ENCODE data around the gene PTPRD. TPM values are rescaled to one million over a fixed set of nuclear protein-coding genes. Genes with fewer than 3 reads are reported as not detected.

The PTPRD gene
- total RNA-seq, 1 experiment from 2014 or later: not detected

DNA sequence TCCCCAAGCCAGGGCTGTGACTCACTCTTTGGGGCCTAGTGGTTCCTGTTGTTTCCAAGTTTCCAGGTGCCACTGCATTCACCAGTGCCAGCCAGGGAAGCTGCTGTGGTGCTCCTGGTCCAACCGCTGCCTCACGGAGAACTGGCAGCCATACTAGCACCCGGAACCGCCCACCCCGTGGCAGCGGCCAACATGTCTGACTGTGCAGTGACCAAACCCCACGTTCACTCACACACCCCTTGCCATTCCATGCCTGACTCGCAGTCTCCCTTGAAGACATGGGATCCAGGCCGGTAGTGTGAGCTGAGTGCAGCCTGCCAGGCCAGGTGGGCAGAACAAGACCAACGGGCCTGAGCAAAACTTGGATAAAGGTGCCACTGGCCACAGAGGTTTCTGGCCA lies 1968.2 kb downstream of the PTPRD start:
- no peak overlapping the region for H3K27ac ChIP-seq (ENCODE audit: low read depth, low read length, poor library complexity, severe bottlenecking)
- BruUV-seq (replicated peaks): no TSS peak
- POLR2A ChIA-PET (ENCODE audit: low non-redundant PET): no interaction called here
- H3K9me3 ChIP-seq (ENCODE audit: low read depth, low read length, poor library complexity, severe bottlenecking): no peaks in the 10 kb centered on the region
- H3K27me3 ChIP-seq (replicated peaks; ENCODE audit: insufficient read depth, low read depth, low read length, poor library complexity): peaks cover 11% of the 10 kb centered on the region
- intact Hi-C loops (cut with micrococcal nuclease; ENCODE audit: unreplicated experiment): no loop called here
- H3K4me3 ChIP-seq (ENCODE audit: low read depth, low read length, poor library complexity, severe bottlenecking): no peak overlapping the region
- CTCF ChIA-PET: no interaction called here
- no peaks in the 10 kb centered on the region for H3K4me1 ChIP-seq (ENCODE audit: insufficient read depth, low read length, poor library complexity, severe bottlenecking)
- TF ChIP-seq, protein P1, sequence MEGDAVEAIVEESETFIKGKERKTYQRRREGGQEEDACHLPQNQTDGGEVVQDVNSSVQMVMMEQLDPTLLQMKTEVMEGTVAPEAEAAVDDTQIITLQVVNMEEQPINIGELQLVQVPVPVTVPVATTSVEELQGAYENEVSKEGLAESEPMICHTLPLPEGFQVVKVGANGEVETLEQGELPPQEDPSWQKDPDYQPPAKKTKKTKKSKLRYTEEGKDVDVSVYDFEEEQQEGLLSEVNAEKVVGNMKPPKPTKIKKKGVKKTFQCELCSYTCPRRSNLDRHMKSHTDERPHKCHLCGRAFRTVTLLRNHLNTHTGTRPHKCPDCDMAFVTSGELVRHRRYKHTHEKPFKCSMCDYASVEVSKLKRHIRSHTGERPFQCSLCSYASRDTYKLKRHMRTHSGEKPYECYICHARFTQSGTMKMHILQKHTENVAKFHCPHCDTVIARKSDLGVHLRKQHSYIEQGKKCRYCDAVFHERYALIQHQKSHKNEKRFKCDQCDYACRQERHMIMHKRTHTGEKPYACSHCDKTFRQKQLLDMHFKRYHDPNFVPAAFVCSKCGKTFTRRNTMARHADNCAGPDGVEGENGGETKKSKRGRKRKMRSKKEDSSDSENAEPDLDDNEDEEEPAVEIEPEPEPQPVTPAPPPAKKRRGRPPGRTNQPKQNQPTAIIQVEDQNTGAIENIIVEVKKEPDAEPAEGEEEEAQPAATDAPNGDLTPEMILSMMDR (conservative IDR thresholded peaks at IDR 0.05; ENCODE audit: low read depth, low read length): no peak
- TF ChIP-seq EZH2 (IDR thresholded peaks at IDR 0.05; ENCODE audit: borderline replicate concordance, low read depth, low read length, poor library complexity, severe bottlenecking): no peak
- no peaks in the 10 kb centered on the region for H3K36me3 ChIP-seq (ENCODE audit: insufficient read depth, low read length, poor library complexity, severe bottlenecking)
- no peak for DNase-seq (ENCODE audit: low spot score)

DNA sequence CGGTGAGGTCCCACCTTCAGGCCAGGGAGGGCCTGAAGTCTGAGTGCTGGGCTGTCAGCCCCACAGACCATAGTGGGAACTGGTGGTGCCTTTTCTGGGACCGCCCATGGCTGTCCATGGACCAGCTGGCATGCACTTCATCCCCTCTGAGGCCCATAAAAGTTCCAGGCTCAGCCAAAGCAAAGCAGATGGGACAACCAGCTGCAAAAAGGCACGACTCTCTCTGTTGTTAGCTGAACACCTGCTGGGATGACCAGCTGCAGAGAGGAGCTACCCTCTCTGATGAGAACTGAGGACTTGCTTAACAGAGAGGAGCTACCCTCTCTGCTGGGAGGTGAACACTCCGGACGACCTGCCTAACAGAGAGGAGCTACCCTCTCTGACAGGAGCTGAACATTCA lies 1968.9 kb downstream of the PTPRD start:
- intact Hi-C loops (cut with micrococcal nuclease; ENCODE audit: unreplicated experiment): no loop called here
- CTCF ChIA-PET: no interaction called here

DNA sequence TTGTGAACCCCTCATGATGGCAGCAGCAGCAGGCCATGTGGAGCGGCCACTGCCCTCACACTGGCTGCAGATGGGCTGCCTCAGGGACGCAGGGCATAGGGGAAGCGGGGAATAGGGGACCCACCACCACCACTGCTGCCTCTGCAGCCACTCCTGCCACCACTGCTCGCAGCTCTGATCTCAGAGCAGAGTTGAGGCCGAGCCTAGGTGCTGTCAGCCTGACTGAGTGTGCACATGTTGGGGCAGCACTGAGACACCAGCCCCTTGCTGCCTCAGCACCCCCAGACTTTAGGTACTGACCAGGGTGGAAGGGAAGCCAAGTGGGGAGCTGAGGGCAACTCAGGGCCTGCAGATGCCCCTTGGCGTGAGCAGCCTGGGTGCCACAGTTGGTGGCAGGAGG lies 1969.3 kb downstream of the PTPRD start:
- intact Hi-C loops (cut with micrococcal nuclease; ENCODE audit: unreplicated experiment): no loop called here
- H3K27ac ChIP-seq (ENCODE audit: low read depth, low read length, poor library complexity, severe bottlenecking): no peak overlapping the region
- no peaks in the 10 kb centered on the region for H3K4me1 ChIP-seq (ENCODE audit: insufficient read depth, low read length, poor library complexity, severe bottlenecking)
- ChIA-PET CTCF (no interaction called here), POLR2A (ENCODE audit: low non-redundant PET) (no interaction called here)
- no peak for DNase-seq (ENCODE audit: low spot score)
- BruUV-seq (replicated peaks): no TSS peak
- H3K36me3 ChIP-seq (ENCODE audit: insufficient read depth, low read length, poor library complexity, severe bottlenecking): no peaks in the 10 kb centered on the region
- no peak for TF ChIP-seq EZH2 (IDR thresholded peaks at IDR 0.05; ENCODE audit: borderline replicate concordance, low read depth, low read length, poor library complexity, severe bottlenecking)
- TF ChIP-seq, protein P1 (conservative IDR thresholded peaks at IDR 0.05; ENCODE audit: low read depth, low read length): no peak
- no peak overlapping the region for H3K4me3 ChIP-seq (ENCODE audit: low read depth, low read length, poor library complexity, severe bottlenecking)
- H3K9me3 ChIP-seq (ENCODE audit: low read depth, low read length, poor library complexity, severe bottlenecking): no peaks in the 10 kb centered on the region
- H3K27me3 ChIP-seq (replicated peaks; ENCODE audit: insufficient read depth, low read depth, low read length, poor library complexity): peaks cover 12% of the 10 kb centered on the region

More for the DNA sequence above, 1968.9 kb downstream of the PTPRD start:
- DNase-seq (ENCODE audit: low spot score): no peak
- no TSS peak for BruUV-seq (replicated peaks)
- no peaks in the 10 kb centered on the region for H3K4me1 ChIP-seq (ENCODE audit: insufficient read depth, low read length, poor library complexity, severe bottlenecking)
- no peaks in the 10 kb centered on the region for H3K9me3 ChIP-seq (ENCODE audit: low read depth, low read length, poor library complexity, severe bottlenecking)
- no peak overlapping the region for H3K27ac ChIP-seq (ENCODE audit: low read depth, low read length, poor library complexity, severe bottlenecking)
- TF ChIP-seq, protein P1 (conservative IDR thresholded peaks at IDR 0.05; ENCODE audit: low read depth, low read length): no peak
- TF ChIP-seq EZH2 (IDR thresholded peaks at IDR 0.05; ENCODE audit: borderline replicate concordance, low read depth, low read length, poor library complexity, severe bottlenecking): no peak
- H3K36me3 ChIP-seq (ENCODE audit: insufficient read depth, low read length, poor library complexity, severe bottlenecking): no peaks in the 10 kb centered on the region
- POLR2A ChIA-PET (ENCODE audit: low non-redundant PET): no interaction called here
- H3K27me3 ChIP-seq (replicated peaks; ENCODE audit: insufficient read depth, low read depth, low read length, poor library complexity): peaks cover 12% of the 10 kb centered on the region
- H3K4me3 ChIP-seq (ENCODE audit: low read depth, low read length, poor library complexity, severe bottlenecking): no peak overlapping the region
